Dendritic cell treated with granulocyte-macrophage colony-stimulating factor and Interleukin-4, amounts not matched to agents 40 ng/mL and 50 ng/mL, for 4 days (primary cell): ENCODE measurements around the gene RBFOX2.
A peak's percentile ranks its signal among the peaks of the same experiment; 100 is the strongest.

Experiments used
- H3K27ac Mint-ChIP-seq: one replicate; pipeline ENCODE4 v1.8.0; 2022; ENCODE audit warnings: mild to moderate bottlenecking, mixed read lengths
- H3K27me3 Mint-ChIP-seq: one replicate; pipeline ENCODE4 v1.8.0; 2022; ENCODE audit warnings: mild to moderate bottlenecking, mixed read lengths
- H3K36me3 Mint-ChIP-seq: one replicate; pipeline ENCODE4 v1.8.0; 2022; ENCODE audit warnings: low read depth, mixed read lengths
- H3K4me1 Mint-ChIP-seq: one replicate; pipeline ENCODE4 v1.8.0; 2022; ENCODE audit warnings: low read depth, mixed read lengths
- H3K4me3 Mint-ChIP-seq: one replicate; pipeline ENCODE4 v1.8.0; 2022; ENCODE audit warnings: mild to moderate bottlenecking, moderate library complexity, mixed read lengths
- H3K9me3 Mint-ChIP-seq: one replicate; pipeline ENCODE4 v1.8.0; 2022; ENCODE audit warnings: mixed read lengths
- intact Hi-C: fragments of 100-400 bp; cut with micrococcal nuclease; formaldehyde crosslinking; loops from one replicate; pipeline ENCODE4 v1.15.0; 2022

RBFOX2 gene

DNA sequence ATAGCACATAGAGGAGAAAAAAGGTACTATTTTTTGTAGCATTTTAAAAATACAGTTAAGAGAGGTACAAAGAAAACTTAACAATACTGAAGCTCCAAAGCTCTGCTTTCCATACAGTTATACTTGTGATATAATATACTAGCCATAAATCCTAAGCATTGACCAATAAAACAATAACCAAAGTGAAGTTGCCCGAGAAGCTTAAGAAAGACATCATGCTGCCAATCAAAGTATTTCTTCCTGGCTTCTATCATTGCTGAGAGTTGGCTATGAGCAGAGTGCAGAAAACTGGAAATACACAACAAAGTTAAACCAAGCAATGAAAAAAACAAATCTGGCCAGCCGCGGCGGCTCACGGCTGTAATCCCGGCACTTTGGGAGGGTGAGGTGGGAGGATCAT lies 84.2 kb downstream of the RBFOX2 start:
- Mint-ChIP-seq H3K36me3 (no peaks in the 10 kb centered on the region), H3K27me3 (peaks cover 1% of the 10 kb centered on the region), H3K4me1 (no peaks in the 10 kb centered on the region), H3K9me3 (no peaks in the 10 kb centered on the region), H3K27ac (no peak overlapping the region), H3K4me3 (no peak overlapping the region)
- intact Hi-C loops: no loop called here

DNA sequence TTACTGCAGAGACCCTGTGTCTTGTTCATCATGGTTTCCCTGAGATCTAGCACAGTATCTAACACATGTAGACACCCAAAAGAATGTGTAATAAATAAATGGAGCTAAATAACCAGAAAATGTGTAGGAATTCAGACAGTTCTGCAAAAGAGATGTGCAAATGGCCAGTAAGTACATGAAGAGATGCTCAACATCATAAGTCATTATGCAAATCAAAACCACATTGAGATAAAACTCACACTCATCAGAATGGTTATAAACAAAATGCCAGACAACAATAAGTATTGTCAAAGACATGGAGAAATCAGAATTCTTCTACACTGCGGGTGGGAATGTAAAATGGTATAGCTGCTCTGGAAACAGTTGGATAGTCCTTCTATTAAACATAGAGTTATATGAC lies 88.5 kb downstream of the RBFOX2 start:
- H3K9me3 Mint-ChIP-seq: no peaks in the 10 kb centered on the region
- no peak overlapping the region for H3K4me3 Mint-ChIP-seq
- H3K36me3 Mint-ChIP-seq: no peaks in the 10 kb centered on the region
- no peak overlapping the region for H3K27ac Mint-ChIP-seq
- intact Hi-C loops: no loop called here
- H3K4me1 Mint-ChIP-seq: no peaks in the 10 kb centered on the region
- no peaks in the 10 kb centered on the region for H3K27me3 Mint-ChIP-seq

DNA sequence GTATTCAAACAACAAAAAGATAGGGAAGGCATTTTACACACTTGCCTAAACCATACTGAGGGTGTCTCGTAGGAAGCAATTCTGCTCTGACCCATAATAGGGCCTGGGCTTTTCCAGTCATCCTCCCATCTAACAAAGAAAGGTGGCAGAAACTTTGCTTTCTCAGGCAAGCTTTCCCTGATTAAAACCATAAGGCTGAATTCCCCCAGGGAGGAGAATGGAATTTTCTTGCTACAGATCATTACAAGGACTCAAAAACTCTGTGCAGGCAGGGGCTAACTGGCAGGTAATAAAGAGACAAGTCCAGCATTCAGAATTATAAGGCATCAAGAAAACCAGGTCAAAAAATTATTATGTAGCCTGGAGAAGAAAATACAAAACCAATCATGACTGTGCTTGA lies 90.4 kb downstream of the RBFOX2 start:
- Mint-ChIP-seq H3K27me3 (no peaks in the 10 kb centered on the region), H3K27ac (no peak overlapping the region), H3K9me3 (no peaks in the 10 kb centered on the region), H3K4me1 (no peaks in the 10 kb centered on the region), H3K36me3 (no peaks in the 10 kb centered on the region), H3K4me3 (no peak overlapping the region)
- intact Hi-C loops: no loop called here

DNA sequence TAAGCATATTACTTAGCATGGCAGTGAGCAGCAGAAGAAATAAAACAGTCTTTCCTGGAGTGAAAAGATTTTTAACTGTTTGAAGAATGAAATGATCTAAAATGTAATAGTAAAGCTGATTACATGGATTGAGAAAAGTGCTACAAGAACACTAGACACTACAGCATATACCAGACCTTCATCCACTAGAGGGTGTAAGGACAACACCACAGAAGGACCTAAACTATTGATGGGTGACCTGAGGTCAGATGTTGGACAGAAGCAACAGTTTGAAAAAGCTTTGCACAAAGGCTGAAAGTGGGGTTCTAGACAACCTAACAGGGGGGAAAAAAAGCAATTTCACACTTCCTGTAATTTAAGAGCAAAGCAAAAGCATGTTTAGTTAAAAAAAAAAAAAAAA lies 97.7 kb downstream of the RBFOX2 start:
- Mint-ChIP-seq H3K27me3 (no peaks in the 10 kb centered on the region), H3K27ac (no peak overlapping the region), H3K4me1 (no peaks in the 10 kb centered on the region), H3K4me3 (no peak overlapping the region), H3K9me3 (no peaks in the 10 kb centered on the region), H3K36me3 (no peaks in the 10 kb centered on the region)
- intact Hi-C loops: no loop called here

DNA sequence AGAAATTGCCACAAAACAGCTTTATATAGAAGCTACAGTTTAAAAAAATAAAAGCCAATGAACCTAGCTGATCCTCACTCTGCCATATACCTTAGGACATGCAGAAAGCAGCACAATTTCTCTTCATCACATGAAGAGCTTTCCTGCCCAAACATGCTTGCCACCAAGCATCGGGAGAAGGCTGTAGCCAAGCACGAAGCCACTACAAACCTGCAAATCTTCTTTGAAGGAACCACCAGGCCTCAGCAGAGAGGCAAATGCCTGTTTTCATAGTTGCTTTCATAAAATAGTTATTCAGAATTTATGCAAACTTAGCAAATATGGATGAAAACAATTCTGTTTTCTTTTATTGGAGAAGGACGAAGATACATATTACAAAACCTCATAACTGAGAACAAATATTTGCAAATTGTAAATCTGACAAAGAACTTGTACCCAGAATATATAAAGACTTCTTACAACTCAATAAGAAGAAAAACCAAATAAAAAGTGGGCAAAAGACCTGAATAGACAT lies 100.3 kb downstream of the RBFOX2 start:
- Mint-ChIP-seq H3K9me3 (no peaks in the 10 kb centered on the region), H3K4me1 (no peaks in the 10 kb centered on the region), H3K27ac (no peak overlapping the region), H3K4me3 (no peak overlapping the region), H3K27me3 (no peaks in the 10 kb centered on the region), H3K36me3 (no peaks in the 10 kb centered on the region)
- intact Hi-C loops: loop anchor here (5.0 kb wide), 1 partner anchor 194 kb away; no protein-coding TSS in a partner anchor

DNA sequence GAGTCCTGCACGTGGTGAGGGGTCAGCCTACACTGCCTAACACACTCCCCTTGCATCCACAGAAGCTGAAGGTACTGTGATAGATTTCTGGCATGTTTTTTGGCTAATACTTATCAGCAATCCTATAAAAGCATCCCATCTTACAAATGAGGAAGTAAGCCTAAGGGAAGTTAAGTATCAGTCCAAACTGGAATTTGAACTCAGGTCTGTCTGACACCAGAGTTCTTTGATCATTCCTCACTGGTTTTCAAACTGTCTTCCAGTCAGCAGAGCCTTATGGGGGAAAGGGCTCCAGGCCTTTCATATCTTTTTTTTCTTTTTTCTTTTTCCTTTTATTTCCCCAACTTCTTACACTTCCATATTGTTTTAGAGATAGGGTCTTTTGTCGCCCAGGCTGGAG lies 105.6 kb downstream of the RBFOX2 start:
- H3K4me1 Mint-ChIP-seq: no peaks in the 10 kb centered on the region
- H3K27me3 Mint-ChIP-seq: no peaks in the 10 kb centered on the region
- H3K4me3 Mint-ChIP-seq: no peak overlapping the region
- no peaks in the 10 kb centered on the region for H3K9me3 Mint-ChIP-seq
- no peaks in the 10 kb centered on the region for H3K36me3 Mint-ChIP-seq
- H3K27ac Mint-ChIP-seq: no peak overlapping the region
- intact Hi-C loops: no loop called here

DNA sequence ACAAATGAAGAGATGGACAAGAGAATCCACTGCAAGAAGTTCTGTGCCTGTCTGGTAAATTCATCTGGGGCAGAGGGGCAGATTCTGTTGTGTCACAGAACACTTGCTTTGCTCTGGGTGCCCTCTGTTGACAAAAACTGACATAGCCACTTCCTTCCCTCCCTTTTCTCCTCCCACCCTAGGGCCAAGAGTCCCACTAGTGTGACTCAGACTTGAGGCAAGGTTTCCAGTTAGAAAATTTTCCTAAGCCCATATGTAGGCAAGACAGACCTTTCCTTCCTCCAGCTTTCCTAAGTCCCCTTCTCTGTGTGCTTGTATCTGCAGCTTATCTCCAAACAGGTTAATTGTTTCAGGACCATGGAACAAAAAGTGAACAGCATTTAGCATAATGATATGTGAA lies 106.8 kb downstream of the RBFOX2 start:
- no peaks in the 10 kb centered on the region for H3K36me3 Mint-ChIP-seq
- no peaks in the 10 kb centered on the region for H3K4me1 Mint-ChIP-seq
- H3K9me3 Mint-ChIP-seq: no peaks in the 10 kb centered on the region
- intact Hi-C loops: loop anchor here (2.0 kb wide), 1 partner anchor 295 kb away; no protein-coding TSS in a partner anchor
- H3K27me3 Mint-ChIP-seq: no peaks in the 10 kb centered on the region
- no peak overlapping the region for H3K4me3 Mint-ChIP-seq
- H3K27ac Mint-ChIP-seq: no peak overlapping the region

DNA sequence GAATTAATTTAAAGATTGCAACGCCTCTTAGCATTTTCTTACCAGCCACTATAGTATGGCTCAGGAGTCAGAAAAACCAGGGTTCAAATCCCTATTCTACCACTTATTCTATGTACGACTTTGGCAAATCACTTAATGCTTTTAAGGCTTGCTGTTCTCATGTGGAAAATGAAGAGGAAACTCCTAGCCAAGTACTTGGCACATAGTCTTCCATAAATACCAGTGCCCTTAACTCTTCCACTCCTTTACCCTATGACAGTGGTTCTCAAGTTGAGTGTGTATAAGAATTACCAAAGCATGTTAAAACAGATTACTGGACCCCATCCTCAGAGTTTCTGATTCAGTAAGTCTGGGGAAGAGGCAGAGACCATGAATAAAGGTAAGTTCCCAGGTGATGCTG lies 107.6 kb downstream of the RBFOX2 start:
- Mint-ChIP-seq H3K36me3 (no peaks in the 10 kb centered on the region), H3K27me3 (no peaks in the 10 kb centered on the region), H3K4me1 (no peaks in the 10 kb centered on the region), H3K27ac (no peak overlapping the region), H3K9me3 (no peaks in the 10 kb centered on the region), H3K4me3 (no peak overlapping the region)
- intact Hi-C loops: loop anchor here (2.0 kb wide), 1 partner anchor 294 kb away; no protein-coding TSS in a partner anchor

DNA sequence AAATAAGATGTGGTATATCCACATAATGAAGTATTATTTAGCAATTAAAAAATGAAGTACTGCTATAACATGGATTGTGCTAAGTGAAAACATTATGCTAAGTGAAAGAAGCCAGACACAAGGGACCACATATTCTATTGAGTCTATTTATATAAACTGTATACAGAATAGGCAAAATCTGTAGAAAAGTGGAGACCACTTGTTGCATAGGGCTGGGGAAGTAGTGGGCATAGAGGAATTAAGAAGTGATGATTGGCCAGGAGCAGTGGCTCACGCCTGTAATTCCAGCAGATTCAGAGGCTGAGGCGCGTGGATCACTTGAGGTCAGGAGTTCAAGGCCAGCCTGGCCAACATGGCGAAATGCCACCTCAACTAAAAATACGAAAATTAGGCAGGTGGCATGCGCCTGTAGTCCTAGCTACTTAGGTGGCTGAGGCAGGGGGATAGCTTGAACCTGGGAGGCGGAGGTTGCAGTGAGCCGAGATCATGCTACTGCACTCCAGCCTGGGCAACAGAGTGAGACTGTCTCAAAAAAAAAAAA lies 109.6 kb downstream of the RBFOX2 start:
- no peaks in the 10 kb centered on the region for H3K36me3 Mint-ChIP-seq
- peaks cover 16% of the 10 kb centered on the region for H3K4me1 Mint-ChIP-seq
- no peaks in the 10 kb centered on the region for H3K9me3 Mint-ChIP-seq
- no peak overlapping the region for H3K27ac Mint-ChIP-seq
- no peaks in the 10 kb centered on the region for H3K27me3 Mint-ChIP-seq
- intact Hi-C loops: no loop called here
- H3K4me3 Mint-ChIP-seq: no peak overlapping the region

DNA sequence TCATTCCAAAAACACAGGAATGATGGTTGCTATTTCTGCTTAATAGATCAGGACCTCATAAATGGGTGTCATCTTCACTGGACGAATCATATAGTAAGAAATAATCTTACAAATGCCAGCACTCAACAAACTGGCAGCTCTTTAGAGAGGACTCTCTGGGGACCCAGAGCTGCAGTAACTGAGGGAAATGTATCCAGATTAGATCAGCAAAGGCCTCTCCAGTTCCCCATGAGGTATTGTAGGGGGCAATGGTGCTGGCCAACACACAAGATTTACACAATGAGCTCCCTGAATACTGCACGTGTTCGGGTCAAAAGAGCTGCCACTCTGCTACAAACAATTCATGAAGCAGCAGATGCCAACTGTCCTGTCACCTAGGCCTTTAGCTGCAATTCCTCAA lies 110.2 kb downstream of the RBFOX2 start:
- no peaks in the 10 kb centered on the region for H3K36me3 Mint-ChIP-seq
- no peak overlapping the region for H3K4me3 Mint-ChIP-seq
- H3K9me3 Mint-ChIP-seq: no peaks in the 10 kb centered on the region
- intact Hi-C loops: no loop called here
- H3K27ac Mint-ChIP-seq: no peak overlapping the region
- H3K27me3 Mint-ChIP-seq: no peaks in the 10 kb centered on the region
- peaks cover 16% of the 10 kb centered on the region for H3K4me1 Mint-ChIP-seq

DNA sequence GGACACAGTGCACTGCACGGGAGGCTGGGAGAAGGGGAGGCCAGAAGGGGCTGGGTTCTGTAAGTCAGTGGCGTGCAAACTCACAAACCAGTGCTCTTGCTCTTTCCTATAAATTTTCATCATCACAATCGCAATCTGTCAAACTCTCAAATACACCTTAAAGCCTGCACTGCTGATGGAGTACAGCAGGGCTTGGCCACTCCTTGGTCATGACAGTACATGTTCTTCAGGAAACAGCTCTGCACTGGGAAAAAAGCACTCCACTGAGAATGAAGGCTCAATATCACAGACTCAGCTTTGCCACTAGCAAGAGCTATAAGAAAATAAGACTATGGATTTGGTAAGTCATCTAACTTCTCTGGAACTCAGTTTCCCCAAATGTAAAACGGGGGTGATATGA lies 111.0 kb downstream of the RBFOX2 start:
- no peak overlapping the region for H3K4me3 Mint-ChIP-seq
- intact Hi-C loops: no loop called here
- peaks cover 16% of the 10 kb centered on the region for H3K4me1 Mint-ChIP-seq
- no peak overlapping the region for H3K27ac Mint-ChIP-seq
- no peaks in the 10 kb centered on the region for H3K9me3 Mint-ChIP-seq
- no peaks in the 10 kb centered on the region for H3K36me3 Mint-ChIP-seq
- H3K27me3 Mint-ChIP-seq: no peaks in the 10 kb centered on the region

DNA sequence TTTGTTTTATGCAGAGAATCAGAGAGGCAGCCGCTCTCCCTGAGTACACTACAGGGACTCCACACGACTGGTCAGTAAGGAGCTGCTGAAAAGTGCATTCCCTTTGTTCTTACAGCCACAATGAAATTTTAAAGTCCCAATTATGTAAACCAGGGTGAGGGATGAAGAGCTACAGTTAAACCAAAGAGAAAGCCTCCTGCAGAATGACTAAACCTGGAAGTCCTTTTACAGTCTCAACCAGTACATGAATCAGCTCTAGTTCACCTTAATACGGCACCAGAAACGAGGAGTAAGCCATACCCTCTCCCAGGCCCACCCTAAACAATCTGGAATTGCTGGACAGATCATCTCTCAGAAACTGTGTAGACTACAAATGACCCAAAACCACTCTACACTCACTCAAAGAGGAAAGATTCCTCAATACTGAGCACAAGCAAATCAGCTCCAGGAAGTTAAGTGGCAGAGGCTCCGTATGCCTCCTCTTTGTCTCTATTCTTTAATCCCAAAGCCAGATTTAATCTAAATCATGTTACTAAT lies 113.1 kb downstream of the RBFOX2 start:
- H3K4me1 Mint-ChIP-seq: peaks cover 22% of the 10 kb centered on the region
- H3K27me3 Mint-ChIP-seq: no peaks in the 10 kb centered on the region
- no peaks in the 10 kb centered on the region for H3K36me3 Mint-ChIP-seq
- no peak overlapping the region for H3K4me3 Mint-ChIP-seq
- H3K27ac Mint-ChIP-seq: peak overlapping the region; percentile 82
- no peaks in the 10 kb centered on the region for H3K9me3 Mint-ChIP-seq
- intact Hi-C loops: no loop called here

DNA sequence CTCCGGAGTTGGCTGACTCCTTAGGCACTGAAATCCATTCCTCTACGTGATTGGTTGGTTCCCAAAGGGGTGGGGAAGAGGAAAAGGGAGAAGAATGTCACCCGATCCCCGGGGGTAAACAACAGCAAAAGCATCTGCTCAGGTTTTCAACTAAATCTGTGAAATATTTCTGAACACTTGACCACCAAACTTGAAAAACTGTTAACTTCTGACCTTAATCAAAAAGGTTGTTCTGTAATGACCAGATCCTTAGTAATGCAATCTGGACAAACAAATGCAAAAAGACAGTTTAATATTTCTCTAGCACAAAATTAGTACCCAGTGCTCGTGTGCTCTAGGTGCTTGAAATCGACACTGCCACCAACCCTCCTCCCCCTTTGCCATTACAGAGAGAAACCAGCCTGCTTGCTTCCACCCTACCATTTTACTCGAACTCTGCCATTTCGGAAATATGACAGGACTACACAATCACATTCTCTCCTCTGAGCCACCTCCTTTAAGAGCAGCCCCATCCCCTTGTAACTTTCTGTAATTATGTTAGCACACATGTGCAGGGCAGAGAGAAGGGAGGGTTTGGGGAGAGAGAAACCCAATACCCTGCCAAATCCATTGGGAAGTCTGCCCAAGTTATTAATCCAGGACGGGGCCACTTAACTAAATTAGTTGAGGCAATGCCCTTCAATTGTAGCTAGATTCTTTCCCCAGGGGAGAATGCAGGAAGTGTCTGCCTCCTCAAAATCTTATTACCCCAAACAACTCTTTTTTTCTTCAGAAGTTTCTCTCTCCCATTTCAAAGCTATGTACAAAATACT lies 113.8 kb downstream of the RBFOX2 start:
- Mint-ChIP-seq H3K4me3 (peak overlapping the region; percentile 69), H3K4me1 (peaks cover 22% of the 10 kb centered on the region), H3K27me3 (no peaks in the 10 kb centered on the region), H3K36me3 (no peaks in the 10 kb centered on the region), H3K27ac (peak overlapping the region; percentile 82), H3K9me3 (no peaks in the 10 kb centered on the region)
- intact Hi-C loops: no loop called here

DNA sequence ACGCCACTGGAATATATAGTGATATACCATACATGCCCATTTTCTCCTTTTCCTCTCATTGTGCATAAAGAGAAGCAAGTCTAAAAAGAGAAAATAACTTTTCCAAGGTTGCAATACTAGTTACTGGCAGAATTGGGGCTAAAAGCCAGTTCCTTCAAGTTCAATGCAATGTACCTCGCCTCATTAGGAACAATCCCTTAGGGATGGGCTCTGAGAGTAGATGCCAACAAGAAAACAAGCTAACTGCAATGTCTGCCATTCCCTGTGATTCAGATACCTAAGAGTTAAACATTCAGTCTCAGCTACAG lies 114.3 kb downstream of the RBFOX2 start:
- intact Hi-C loops: no loop called here
- Mint-ChIP-seq H3K4me3 (peak overlapping the region; percentile 69), H3K27ac (peak overlapping the region; percentile 82), H3K9me3 (no peaks in the 10 kb centered on the region), H3K27me3 (no peaks in the 10 kb centered on the region), H3K4me1 (peaks cover 22% of the 10 kb centered on the region), H3K36me3 (no peaks in the 10 kb centered on the region)
